ENCODE results near the gene CAPRIN2.

GRCh38 chr12:30726647-30727046 is 28.1 kb downstream of the CAPRIN2 start:
- TF ChIP-seq, protein P1, sequence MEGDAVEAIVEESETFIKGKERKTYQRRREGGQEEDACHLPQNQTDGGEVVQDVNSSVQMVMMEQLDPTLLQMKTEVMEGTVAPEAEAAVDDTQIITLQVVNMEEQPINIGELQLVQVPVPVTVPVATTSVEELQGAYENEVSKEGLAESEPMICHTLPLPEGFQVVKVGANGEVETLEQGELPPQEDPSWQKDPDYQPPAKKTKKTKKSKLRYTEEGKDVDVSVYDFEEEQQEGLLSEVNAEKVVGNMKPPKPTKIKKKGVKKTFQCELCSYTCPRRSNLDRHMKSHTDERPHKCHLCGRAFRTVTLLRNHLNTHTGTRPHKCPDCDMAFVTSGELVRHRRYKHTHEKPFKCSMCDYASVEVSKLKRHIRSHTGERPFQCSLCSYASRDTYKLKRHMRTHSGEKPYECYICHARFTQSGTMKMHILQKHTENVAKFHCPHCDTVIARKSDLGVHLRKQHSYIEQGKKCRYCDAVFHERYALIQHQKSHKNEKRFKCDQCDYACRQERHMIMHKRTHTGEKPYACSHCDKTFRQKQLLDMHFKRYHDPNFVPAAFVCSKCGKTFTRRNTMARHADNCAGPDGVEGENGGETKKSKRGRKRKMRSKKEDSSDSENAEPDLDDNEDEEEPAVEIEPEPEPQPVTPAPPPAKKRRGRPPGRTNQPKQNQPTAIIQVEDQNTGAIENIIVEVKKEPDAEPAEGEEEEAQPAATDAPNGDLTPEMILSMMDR (IDR thresholded peaks at IDR 0.05) = no peak
- TF ChIP-seq ZFX (IDR thresholded peaks at IDR 0.05; ENCODE audit: borderline replicate concordance) = no peak

All from 22Rv1 (cell line).